Activated CD4-positive, alpha-beta memory T cell treated with anti-CD3 and anti-CD28 coated beads, Interleukin-2, amount 10 ng/mL, durations not matched to agents 7 days and 5 days (primary cell): Measurements from ENCODE around the gene DNM2. TPM values are rescaled to one million over a fixed set of nuclear protein-coding genes. Genes with fewer than 3 reads are reported as not detected.

ENCODE experiments used
- CTCF ChIA-PET: fragments of 350-600 bp; sonication (Branson Sonifier 250); formaldehyde crosslinking; loops from one replicate; lab custom pipeline; 2021; ENCODE audit warnings: antibody characterized with exemption, inconsistent platforms; lab: Charles Lee
- POLR2A ChIA-PET: fragments of 350-600 bp; sonication (Branson Sonifier 250); formaldehyde crosslinking; loops from one replicate; lab custom pipeline; 2021; ENCODE audit warnings: antibody characterized with exemption; lab: Charles Lee
- DNase-seq: peaks from one replicate; pipeline ENCODE4 v3.0.0-alpha.2; 2020
- H3K27ac Mint-ChIP-seq: one replicate; pipeline ENCODE4 v1.8.0; 2021; ENCODE audit warnings: mild to moderate bottlenecking, mixed read lengths
- H3K27me3 Mint-ChIP-seq: one replicate; pipeline ENCODE4 v1.8.0; 2021; ENCODE audit warnings: mixed read lengths
- H3K36me3 Mint-ChIP-seq: one replicate; pipeline ENCODE4 v1.8.0; 2021; ENCODE audit warnings: low read depth, mixed read lengths
- H3K4me1 Mint-ChIP-seq: one replicate; pipeline ENCODE4 v1.8.0; 2021; ENCODE audit warnings: mixed read lengths
- H3K4me3 Mint-ChIP-seq: one replicate; pipeline ENCODE4 v1.8.0; 2021; ENCODE audit warnings: mild to moderate bottlenecking, mixed read lengths
- H3K9me3 Mint-ChIP-seq: one replicate; pipeline ENCODE4 v1.8.0; 2021; ENCODE audit warnings: mixed read lengths
- total RNA-seq, 2 experiments: library from RNA; stranded (reverse); gene quantifications; one replicate each; pipeline ENCODE4 v1.2.3, GENCODE V29; 2021

Gene DNM2
- total RNA-seq, 2 experiments from 2014 or later: 277 to 288 TPM

- Mint-ChIP-seq H3K9me3 (no peaks in the 10 kb centered on the region), H3K27ac (no peak overlapping the region), H3K4me1 (peaks cover 17% of the 10 kb centered on the region), H3K27me3 (peaks cover 15% of the 10 kb centered on the region), H3K36me3 (peaks cover 48% of the 10 kb centered on the region), H3K4me3 (no peak overlapping the region)
- CTCF ChIA-PET: interaction anchor here (0.8 to 1.0 kb wide), 2 partner anchors 9 to 111 kb away, joined by 3 read pairs; no protein-coding TSS in a partner anchor
- DNase-seq: no peak
- POLR2A ChIA-PET: no interaction called here
These were observed 25.1 kb upstream of the DNM2 start for GRCh38 chr19:10692673-10693264.

GRCh38 chr19:10694706-10695307, 23.1 kb upstream of the DNM2 start:
- POLR2A ChIA-PET: interaction anchor here (0.8 to 1.6 kb wide), 6 partner anchors 10 to 188 kb away, joined by 3 to 6 read pairs (median 4); no protein-coding TSS in a partner anchor
- CTCF ChIA-PET: interaction anchor here (1.4 to 8.9 kb wide), 3 partner anchors 23 to 122 kb away, joined by 4 to 137 read pairs (median 6); partner anchors contain the start of gene DNM2
- Mint-ChIP-seq H3K4me1 (peaks cover 18% of the 10 kb centered on the region), H3K9me3 (no peaks in the 10 kb centered on the region), H3K36me3 (peaks cover 30% of the 10 kb centered on the region), H3K4me3 (peak overlapping the region; percentile 53), H3K27me3 (peaks cover 19% of the 10 kb centered on the region), H3K27ac (no peak overlapping the region)
- DNase-seq: no peak

- no peak overlapping the region for H3K27ac Mint-ChIP-seq
- DNase-seq: peak; percentile 93
- H3K4me1 Mint-ChIP-seq: peaks cover 18% of the 10 kb centered on the region
- POLR2A ChIA-PET: interaction anchor here (0.7 to 1.6 kb wide), 9 partner anchors 11 to 189 kb away, joined by 3 to 8 read pairs (median 4); no protein-coding TSS in a partner anchor
- peaks cover 19% of the 10 kb centered on the region for H3K27me3 Mint-ChIP-seq
- H3K9me3 Mint-ChIP-seq: no peaks in the 10 kb centered on the region
- H3K4me3 Mint-ChIP-seq: peak overlapping the region; percentile 53
- H3K36me3 Mint-ChIP-seq: peaks cover 22% of the 10 kb centered on the region
- CTCF ChIA-PET: interaction anchor here (0.6 to 8.9 kb wide), 6 partner anchors 22 to 123 kb away, joined by 3 to 137 read pairs (median 4); partner anchors contain the start of gene DNM2
These were observed 22.2 kb upstream of the DNM2 start for GRCh38 chr19:10695401-10696398.

- Mint-ChIP-seq H3K27me3 (peaks cover 19% of the 10 kb centered on the region), H3K27ac (no peak overlapping the region), H3K4me3 (no peak overlapping the region), H3K36me3 (no peaks in the 10 kb centered on the region), H3K9me3 (no peaks in the 10 kb centered on the region), H3K4me1 (peaks cover 29% of the 10 kb centered on the region)
- ChIA-PET POLR2A (interaction anchor here (1.0 to 1.3 kb wide), 6 partner anchors 41 to 274 kb away, joined by 3 to 5 read pairs (median 4); partner anchors contain the start of gene KRI1), CTCF (interaction anchor here (0.6 to 8.9 kb wide), 43 partner anchors 9 to 309 kb away, joined by 3 to 137 read pairs (median 4); partner anchors contain the start of genes CDC37, CDKN2D, DNM2 and KRI1)
- DNase-seq: peak; percentile 81
These were observed 18.1 kb upstream of the DNM2 start for GRCh38 chr19:10699650-10700335.

- peaks cover 13% of the 10 kb centered on the region for H3K4me1 Mint-ChIP-seq
- H3K9me3 Mint-ChIP-seq: no peaks in the 10 kb centered on the region
- DNase-seq: peak; percentile 22
- peak overlapping the region; percentile 12 for H3K27ac Mint-ChIP-seq
- peak overlapping the region; percentile 81 for H3K4me3 Mint-ChIP-seq
- POLR2A ChIA-PET: interaction anchor here (0.7 to 2.7 kb wide), 20 partner anchors 10 to 508 kb away, joined by 3 to 28 read pairs (median 4); partner anchors contain the start of genes DNM2, KRI1 and TMED1
- H3K27me3 Mint-ChIP-seq: peaks cover 8% of the 10 kb centered on the region
- H3K36me3 Mint-ChIP-seq: no peaks in the 10 kb centered on the region
- CTCF ChIA-PET: interaction anchor here (0.6 to 8.9 kb wide), 30 partner anchors 10 to 592 kb away, joined by 3 to 137 read pairs (median 4); partner anchors contain the start of genes CDKN2D, DNM2, KRI1 and TMED1
These were observed 15.8 kb upstream of the DNM2 start for GRCh38 chr19:10701955-10702525.

- no peak for DNase-seq
- Mint-ChIP-seq H3K36me3 (no peaks in the 10 kb centered on the region), H3K27ac (no peak overlapping the region), H3K4me1 (peaks cover 4% of the 10 kb centered on the region), H3K27me3 (no peaks in the 10 kb centered on the region), H3K9me3 (no peaks in the 10 kb centered on the region), H3K4me3 (no peak overlapping the region)
- CTCF ChIA-PET: interaction anchor here (0.7 to 1.3 kb wide), 2 partner anchors 10 to 164 kb away, joined by 3 to 4 read pairs; partner anchors contain the start of gene DNM2
- POLR2A ChIA-PET: no interaction called here
These were observed 10.9 kb upstream of the DNM2 start for GRCh38 chr19:10706990-10707389.

GRCh38 chr19:10707440-10707839, 10.4 kb upstream of the DNM2 start:
- POLR2A ChIA-PET: no interaction called here
- no peak for DNase-seq
- Mint-ChIP-seq H3K4me3 (no peak overlapping the region), H3K9me3 (no peaks in the 10 kb centered on the region), H3K36me3 (no peaks in the 10 kb centered on the region), H3K27ac (no peak overlapping the region), H3K4me1 (no peaks in the 10 kb centered on the region), H3K27me3 (no peaks in the 10 kb centered on the region)
- CTCF ChIA-PET: interaction anchor here (1.3 kb wide), 1 partner anchor 10 kb away, joined by 4 read pairs; the partner anchor contains the start of gene DNM2

- Mint-ChIP-seq H3K27ac (no peak overlapping the region), H3K9me3 (no peaks in the 10 kb centered on the region), H3K27me3 (no peaks in the 10 kb centered on the region), H3K4me3 (no peak overlapping the region), H3K4me1 (no peaks in the 10 kb centered on the region), H3K36me3 (no peaks in the 10 kb centered on the region)
- ChIA-PET CTCF (interaction anchor here (1.6 kb wide), 1 partner anchor 9 kb away, joined by 4 read pairs; the partner anchor contains the start of gene DNM2), POLR2A (no interaction called here)
- no peak for DNase-seq
These were observed 9.6 kb upstream of the DNM2 start for GRCh38 chr19:10708291-10708690.

- DNase-seq: no peak
- no peaks in the 10 kb centered on the region for H3K9me3 Mint-ChIP-seq
- CTCF ChIA-PET: no interaction called here
- no peak overlapping the region for H3K4me3 Mint-ChIP-seq
- no peak overlapping the region for H3K27ac Mint-ChIP-seq
- POLR2A ChIA-PET: no interaction called here
- peaks cover 5% of the 10 kb centered on the region for H3K36me3 Mint-ChIP-seq
- H3K27me3 Mint-ChIP-seq: no peaks in the 10 kb centered on the region
- H3K4me1 Mint-ChIP-seq: peaks cover 7% of the 10 kb centered on the region
These were observed 5.8 kb upstream of the DNM2 start for GRCh38 chr19:10712045-10712444.

- Mint-ChIP-seq H3K36me3 (peaks cover 5% of the 10 kb centered on the region), H3K27me3 (no peaks in the 10 kb centered on the region), H3K9me3 (no peaks in the 10 kb centered on the region), H3K27ac (no peak overlapping the region), H3K4me1 (peaks cover 11% of the 10 kb centered on the region), H3K4me3 (no peak overlapping the region)
- ChIA-PET POLR2A (no interaction called here), CTCF (no interaction called here)
- no peak for DNase-seq
These were observed 5.1 kb upstream of the DNM2 start for GRCh38 chr19:10712754-10713153.

- no peaks in the 10 kb centered on the region for H3K9me3 Mint-ChIP-seq
- H3K27ac Mint-ChIP-seq: no peak overlapping the region
- CTCF ChIA-PET: interaction anchor here (1.1 kb wide), 1 partner anchor 107 kb away, joined by 3 read pairs; no protein-coding TSS in a partner anchor
- peaks cover 5% of the 10 kb centered on the region for H3K36me3 Mint-ChIP-seq
- no peak overlapping the region for H3K4me3 Mint-ChIP-seq
- POLR2A ChIA-PET: no interaction called here
- H3K27me3 Mint-ChIP-seq: no peaks in the 10 kb centered on the region
- no peak for DNase-seq
- peaks cover 11% of the 10 kb centered on the region for H3K4me1 Mint-ChIP-seq
These were observed 4.6 kb upstream of the DNM2 start for GRCh38 chr19:10713317-10713716.
